GM08714 (cell line): Measurements from ENCODE around the gene COMMD10.

Experiments
- H3K4me3 ChIP-seq: fragments of 200-500 bp; sonication (Bioruptor generic); 2 replicates; pipeline ENCODE4 v1.5.1; 2014; ENCODE audit warnings: mild to moderate bottlenecking, low read length, inconsistent platforms
- ZNF274 ChIP-seq: IDR thresholded peaks from 2 replicates; pipeline ENCODE4 v1.6.1; 2012; ENCODE audit warnings: mild to moderate bottlenecking, low read depth, low read length

Gene COMMD10

GRCh38 chr5:116305899-116306298 lies 221.1 kb downstream of the COMMD10 start:
- no peak overlapping the region for H3K4me3 ChIP-seq
- TF ChIP-seq ZNF274 = no peak

- H3K4me3 ChIP-seq = no peak overlapping the region
- TF ChIP-seq ZNF274 = no peak
Measured at GRCh38 chr5:116306846-116307245, 222.0 kb downstream of the COMMD10 start.

GRCh38 chr5:116308391-116308790 lies 223.6 kb downstream of the COMMD10 start:
- TF ChIP-seq ZNF274 = no peak
- no peak overlapping the region for H3K4me3 ChIP-seq

- no peak for TF ChIP-seq ZNF274
- H3K4me3 ChIP-seq = no peak overlapping the region
Measured at GRCh38 chr5:116313366-116313765, 228.5 kb downstream of the COMMD10 start.

- H3K4me3 ChIP-seq = no peak overlapping the region
- no peak for TF ChIP-seq ZNF274
Measured at GRCh38 chr5:116315531-116315930, 230.7 kb downstream of the COMMD10 start.

GRCh38 chr5:116318091-116318854 lies 233.4 kb downstream of the COMMD10 start:
- no peak for TF ChIP-seq ZNF274

GRCh38 chr5:116320486-116320885 lies 235.7 kb downstream of the COMMD10 start:
- no peak for TF ChIP-seq ZNF274
- no peak overlapping the region for H3K4me3 ChIP-seq

More at GRCh38 chr5:116318091-116318854, 233.4 kb downstream of the COMMD10 start:
- H3K4me3 ChIP-seq = no peak overlapping the region

GRCh38 chr5:116329503-116329902 lies 244.7 kb downstream of the COMMD10 start:
- no peak overlapping the region for H3K4me3 ChIP-seq
- TF ChIP-seq ZNF274 = no peak

- no peak for TF ChIP-seq ZNF274
- no peak overlapping the region for H3K4me3 ChIP-seq
Measured at GRCh38 chr5:116340799-116341198, 256.0 kb downstream of the COMMD10 start.
